HT1080 (cell line): ENCODE measurements around the gene POGLUT3. TPM values are rescaled to one million over a fixed set of nuclear protein-coding genes. Genes with fewer than 3 reads are reported as not detected.

Source experiments
- DNase-seq: peaks from one replicate; pipeline ENCODE4 v3.0.0-alpha.2; 2015; ENCODE audit warnings: low read depth
- total RNA-seq: library from RNA; depleted of rRNA; stranded (reverse); fragments of >200 nt; shearing (Covaris generic); gene quantifications from 2 replicates; pipeline ENCODE4 v1.2.3, GENCODE V29; 2014

The POGLUT3 gene
- total RNA-seq, 1 experiment from 2014 or later = 40.0 TPM

DNA sequence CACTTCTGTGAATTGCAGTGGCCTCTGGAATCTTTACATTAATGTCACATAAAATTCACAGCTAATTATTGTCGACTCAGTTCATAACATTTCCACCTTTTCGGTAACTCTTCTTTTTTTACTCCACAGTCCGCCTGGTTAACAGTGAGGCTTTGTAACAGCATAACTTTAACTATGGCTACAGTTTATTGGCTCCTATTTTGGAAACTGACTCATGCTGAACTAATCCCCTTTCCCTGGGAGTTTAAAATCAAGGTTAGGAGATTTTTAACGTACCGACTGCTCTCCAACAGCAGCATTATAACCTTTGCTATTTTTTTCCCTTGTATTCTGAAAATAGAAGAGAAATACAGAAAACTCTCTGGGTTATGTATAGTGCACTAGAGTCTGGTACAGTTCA lies 3.2 kb upstream of the POGLUT3 start:
- no peak for DNase-seq

DNA sequence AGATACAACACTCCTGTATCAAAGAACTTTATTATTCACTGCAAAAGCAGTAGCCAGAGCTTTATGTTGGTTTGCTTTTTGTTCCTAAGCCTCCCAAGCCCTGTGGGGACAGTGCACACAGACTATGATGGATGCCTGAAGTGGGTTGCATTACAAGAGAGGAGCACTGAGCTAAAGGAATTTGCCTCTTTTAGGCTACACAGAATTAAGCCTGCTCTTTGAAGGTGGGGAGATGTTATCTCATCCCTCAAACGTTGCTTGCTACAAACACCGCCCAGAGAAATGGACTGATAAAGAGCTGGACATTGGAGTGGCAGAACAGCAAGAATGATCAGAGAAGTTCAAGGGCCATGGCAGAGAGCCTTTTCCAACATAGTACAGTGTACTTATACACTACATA lies 2.5 kb upstream of the POGLUT3 start:
- no peak for DNase-seq

GRCh38 chr11:108500169-108500568 lies 2.0 kb upstream of the POGLUT3 start:
- no peak for DNase-seq

- no peak for DNase-seq
These were observed 728 bp upstream of the POGLUT3 start for GRCh38 chr11:108498816-108499408.

DNA sequence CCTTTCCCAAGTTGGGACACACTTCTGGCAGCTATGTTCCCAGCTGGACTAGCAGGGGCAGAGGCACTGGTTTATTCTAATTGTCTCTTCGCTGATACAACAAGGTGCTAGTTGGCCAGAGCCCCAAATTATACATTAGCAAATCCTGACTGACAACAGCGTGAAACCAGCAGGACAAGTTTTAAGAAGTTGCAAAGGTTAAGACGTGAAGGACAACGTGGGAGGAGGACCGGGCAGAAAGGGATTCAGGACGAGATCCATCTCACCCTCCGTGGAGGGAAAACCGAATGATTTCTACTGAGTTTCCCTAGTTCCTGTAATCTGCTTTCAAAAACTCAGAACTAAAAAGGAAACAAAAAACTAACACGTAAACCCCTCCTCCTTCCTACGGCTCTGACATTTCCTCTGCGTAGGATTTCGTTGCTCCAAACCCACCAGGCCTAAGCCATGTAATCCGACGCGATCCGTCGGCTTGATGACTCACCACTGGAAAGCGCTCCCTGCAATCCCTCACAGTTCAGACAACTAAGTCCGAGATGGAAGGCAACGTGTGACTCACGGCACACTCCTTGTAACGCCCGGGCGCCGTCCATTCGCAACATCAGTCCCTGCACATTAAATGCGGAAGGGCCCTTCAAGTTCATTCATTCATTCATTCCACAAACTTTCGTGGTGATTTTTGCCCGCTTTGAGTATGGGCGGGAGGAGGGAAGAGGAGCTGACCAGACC lies 703 bp downstream of the POGLUT3 start:
- DNase-seq = peak; percentile 98

GRCh38 chr11:108496643-108497256 lies 1.4 kb downstream of the POGLUT3 start:
- DNase-seq = no peak

DNA sequence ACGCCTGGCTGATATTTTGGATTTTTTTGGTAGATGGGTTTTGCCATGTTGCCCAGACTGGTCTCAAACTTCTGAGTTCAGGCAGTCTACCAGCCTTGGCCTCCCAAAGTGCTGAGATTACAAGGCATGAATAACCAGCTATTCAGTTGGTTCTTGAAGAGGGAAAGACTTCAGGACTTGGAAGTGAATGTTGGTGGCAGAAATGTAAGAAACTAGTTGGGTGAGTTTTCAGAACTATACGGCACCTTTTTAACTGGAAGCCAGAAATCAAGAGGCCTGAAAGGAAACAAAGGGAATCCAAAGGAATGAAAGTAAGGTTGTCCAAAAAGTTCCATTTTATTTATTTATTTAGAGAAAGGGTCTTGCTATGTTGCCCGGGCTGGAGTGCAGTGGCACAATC lies 2.9 kb downstream of the POGLUT3 start:
- DNase-seq = no peak

- no peak for DNase-seq
These were observed 4.0 kb downstream of the POGLUT3 start for GRCh38 chr11:108494182-108494581.

DNA sequence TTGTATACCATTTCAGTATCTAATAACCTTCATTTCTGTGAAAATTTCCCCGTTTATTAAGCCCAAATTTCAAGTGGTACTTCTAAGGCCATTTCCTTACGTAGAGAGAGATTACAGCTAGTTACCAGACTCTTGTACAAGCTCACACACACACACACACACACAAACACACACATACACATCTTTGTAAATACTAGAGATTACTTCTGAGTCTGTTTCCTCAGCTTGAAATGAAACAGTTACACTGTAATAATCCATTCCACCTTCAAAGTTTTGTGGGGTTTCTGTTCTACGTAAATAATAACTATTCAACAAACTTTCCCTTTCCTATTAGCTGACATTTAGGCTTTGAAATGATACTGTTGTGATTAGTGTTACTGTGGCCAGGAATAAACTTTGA lies 6.2 kb downstream of the POGLUT3 start:
- no peak for DNase-seq

DNA sequence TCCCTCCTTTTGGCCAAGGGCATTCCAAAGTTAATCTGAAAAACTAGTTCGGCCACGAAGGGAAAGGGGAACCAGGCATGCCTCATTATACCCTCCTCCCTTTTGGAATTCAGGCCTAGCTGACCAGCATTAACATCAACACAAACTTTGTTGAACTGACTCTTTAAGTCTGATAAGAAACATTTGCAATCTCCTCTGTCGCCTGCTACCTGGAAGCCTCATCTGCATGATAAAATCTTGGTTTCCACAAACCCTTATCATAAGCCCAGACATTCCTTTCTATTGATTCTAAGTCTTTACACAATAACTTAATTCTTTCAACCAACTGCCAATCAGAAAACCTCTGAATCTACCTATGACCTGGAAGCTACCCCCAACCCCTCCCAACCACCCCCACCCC lies 11.4 kb downstream of the POGLUT3 start:
- DNase-seq = no peak

- DNase-seq = no peak
These were observed 11.9 kb downstream of the POGLUT3 start for GRCh38 chr11:108486331-108486730.

DNA sequence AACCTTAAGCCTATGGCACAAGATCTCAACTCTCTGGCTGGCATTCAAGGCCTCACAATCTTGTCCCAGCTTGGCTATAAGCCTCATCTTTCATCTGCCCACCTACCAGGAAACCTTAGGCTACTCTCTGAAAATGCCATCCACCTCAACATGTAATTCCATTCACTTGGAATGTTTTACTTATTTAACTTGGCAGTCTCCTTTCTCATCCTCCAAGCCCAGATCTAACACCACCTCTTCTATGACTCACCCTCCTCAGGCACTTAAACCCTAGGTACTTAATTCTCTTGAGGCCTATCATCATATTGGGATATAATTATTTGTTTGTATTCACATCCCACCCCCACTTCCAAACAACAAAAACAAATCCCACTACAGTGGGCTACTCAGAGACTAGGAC lies 15.0 kb downstream of the POGLUT3 start:
- peak; percentile 27 for DNase-seq

- no peak for DNase-seq
These were observed 23.3 kb downstream of the POGLUT3 start for GRCh38 chr11:108474664-108475463.

DNA sequence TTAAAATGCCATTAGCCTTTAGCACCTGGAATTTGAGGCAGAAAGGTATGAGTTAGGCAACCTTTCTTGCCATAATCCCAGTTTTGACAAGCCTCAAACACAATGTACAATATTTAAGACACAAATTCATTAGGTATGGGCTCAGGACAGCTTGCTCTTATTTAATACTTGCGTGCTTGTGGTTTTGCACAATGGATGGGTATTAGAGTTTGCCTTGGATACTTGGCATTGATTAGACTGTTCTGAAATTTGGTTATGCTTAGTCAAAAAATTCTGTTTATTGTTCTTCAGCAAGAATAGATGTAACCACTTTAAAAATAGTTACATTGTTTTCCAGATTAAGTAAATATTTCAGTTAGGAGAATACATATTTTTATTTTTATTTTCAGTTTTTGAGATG lies 25.5 kb downstream of the POGLUT3 start:
- DNase-seq = no peak

DNA sequence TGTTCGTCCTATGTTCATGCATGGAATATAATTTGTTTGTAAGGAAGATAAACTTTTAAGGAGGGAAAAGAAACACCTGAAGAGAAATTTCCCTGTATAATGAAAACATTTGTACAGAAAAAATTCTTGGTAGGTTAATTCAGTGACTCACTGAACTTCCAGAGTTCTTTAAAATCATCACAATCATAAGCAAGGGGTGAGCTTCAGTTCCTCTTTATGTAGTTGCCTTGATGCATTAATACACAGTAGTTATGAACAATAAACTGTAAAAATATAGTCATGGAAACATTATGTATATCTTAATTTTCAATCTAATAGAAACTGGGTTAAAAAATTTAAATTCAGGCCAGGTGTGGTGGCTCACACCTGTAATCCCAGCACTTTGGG lies 29.7 kb downstream of the POGLUT3 start:
- DNase-seq = no peak

GRCh38 chr11:108467091-108467823 lies 30.9 kb downstream of the POGLUT3 start, which contains the start of gene C11orf65:
C11orf65 (minus strand) TSS chr11:108467529; CDS start chr11:108461559, 5,970 bp downstream.
- DNase-seq = peak; percentile 94

GRCh38 chr11:108466405-108466804 lies 31.8 kb downstream of the POGLUT3 start:
- no peak for DNase-seq

DNA sequence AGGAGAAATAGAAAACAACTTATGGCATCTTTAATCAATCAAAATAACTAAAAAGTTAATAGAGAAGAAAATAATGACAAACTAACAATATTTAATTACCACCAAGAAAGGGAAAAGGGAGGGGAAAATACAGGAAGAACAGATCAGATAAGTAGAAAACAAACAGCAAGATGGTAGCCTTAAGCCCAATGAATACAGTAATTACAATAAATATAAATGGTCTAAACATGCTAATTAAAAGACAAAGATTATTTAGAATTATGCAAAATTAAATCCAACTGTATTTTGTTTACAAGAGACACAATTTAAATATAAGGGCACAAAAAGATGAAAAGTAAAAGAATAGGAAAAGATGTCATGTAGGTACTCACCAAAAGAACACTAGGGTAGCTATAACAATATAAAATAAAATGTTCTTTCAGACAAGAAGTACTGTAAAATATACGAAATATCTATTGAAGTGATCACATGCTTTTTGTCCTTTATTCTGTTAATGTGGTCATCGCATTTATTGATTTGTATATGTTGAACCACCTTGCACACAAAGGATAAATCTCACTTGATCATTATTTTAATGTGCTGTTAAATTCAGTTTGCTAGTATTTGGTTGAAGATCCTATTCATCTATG lies 44.9 kb downstream of the POGLUT3 start:
- no peak for DNase-seq
